SKM-1 (cell line): ENCODE results near the gene TPM3.
"Not testable (repeated sequence)": the region's sequence is repeated elsewhere in the genome, so short reads cannot be mapped to it uniquely, and the experiment has no call there.

Source experiments
- DNase-seq: peaks from one replicate; lab custom pipeline; 2025; ENCODE audit not compliant: unreplicated experiment; lab: John Stamatoyannopoulos, UW

Gene TPM3

DNA sequence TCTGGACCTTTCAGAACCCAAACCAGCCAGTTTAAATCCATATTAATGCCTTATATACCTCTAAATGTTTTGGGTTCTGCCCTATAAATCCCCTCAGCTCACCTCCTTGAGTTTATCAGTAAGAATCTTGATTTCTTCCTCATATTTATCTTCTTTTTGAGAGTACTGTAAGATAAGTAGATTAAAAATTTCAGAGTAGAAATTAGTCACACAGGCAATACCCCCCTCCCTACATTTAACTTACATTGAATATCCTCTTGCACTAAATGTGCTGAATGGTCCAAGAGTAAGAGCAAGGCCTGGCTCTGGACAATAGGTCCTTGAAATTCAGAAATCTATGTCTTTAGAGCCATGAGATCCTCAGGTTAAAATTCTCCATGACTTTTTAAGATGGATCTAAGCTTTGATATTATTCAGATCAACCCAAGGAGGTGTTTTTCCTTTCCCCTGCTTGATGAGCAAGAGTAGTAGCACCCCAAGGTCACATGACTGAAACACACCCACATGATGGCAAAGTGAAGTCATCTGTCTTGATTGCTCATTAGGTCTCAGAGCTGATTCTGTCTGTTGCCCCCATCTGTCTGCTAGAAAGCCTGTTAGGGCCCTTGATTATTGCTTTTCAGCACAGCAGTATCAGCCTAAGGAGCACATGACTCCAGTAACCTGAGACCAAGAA lies 21.2 kb downstream of the TPM3 start:
- DNase-seq: no peak

DNA sequence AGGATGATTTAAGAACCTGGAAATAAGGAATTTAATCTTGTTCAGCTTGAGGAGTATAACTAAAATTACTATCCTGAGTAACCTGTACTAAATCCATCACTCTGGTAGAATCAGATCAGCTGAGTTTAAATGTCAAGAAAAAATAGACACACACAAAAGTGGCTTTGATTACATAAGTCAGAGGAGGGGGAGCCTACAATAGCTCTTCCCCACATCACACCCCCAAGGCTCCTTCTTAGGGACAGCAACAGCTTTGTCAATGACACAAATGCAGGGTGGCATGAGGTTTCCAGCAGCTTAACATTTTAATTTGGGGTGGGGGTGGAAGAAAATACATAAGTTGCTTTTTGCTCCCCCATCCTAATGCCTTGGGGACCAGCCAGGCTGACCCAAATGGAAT lies 24.4 kb downstream of the TPM3 start:
- DNase-seq: no peak

DNA sequence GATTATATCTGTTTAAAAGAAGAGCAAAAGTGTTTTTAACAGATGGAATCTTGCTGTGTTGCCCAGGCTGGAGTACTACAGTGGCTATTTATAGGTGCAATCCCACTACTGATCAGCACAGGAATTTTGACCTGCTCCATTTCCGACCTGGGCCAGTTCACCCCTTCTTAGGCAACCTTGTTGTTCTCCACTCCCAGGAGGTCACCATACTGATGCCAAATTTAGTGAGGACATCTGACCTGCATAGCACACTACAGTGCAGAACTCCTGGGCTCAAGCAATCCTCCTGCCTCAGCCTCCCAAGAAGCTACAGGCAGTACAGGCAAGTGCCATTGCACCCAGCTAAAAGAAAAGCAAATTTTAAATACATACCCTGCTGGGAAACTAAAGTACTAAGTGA lies 25.7 kb downstream of the TPM3 start:
- no peak for DNase-seq

DNA sequence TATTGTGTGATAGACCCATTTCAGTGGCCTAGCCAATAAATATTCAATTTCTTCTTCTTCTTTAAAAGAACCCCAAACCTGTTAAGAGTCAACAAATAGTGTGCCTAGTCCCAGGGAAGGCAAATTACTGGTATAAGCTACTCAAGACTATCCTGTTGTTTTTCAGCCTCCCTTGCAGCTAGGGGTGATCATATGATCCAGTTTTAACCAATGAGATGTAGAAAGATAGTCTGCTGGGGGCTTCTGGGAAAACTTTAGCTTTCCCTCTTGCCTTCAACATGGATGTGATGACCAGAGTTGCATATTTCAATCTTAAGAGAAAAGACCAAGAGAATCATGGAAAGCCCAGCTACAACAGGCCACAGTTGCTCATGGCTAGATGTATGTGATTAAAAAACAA lies 32.3 kb downstream of the TPM3 start:
- DNase-seq: no peak

DNA sequence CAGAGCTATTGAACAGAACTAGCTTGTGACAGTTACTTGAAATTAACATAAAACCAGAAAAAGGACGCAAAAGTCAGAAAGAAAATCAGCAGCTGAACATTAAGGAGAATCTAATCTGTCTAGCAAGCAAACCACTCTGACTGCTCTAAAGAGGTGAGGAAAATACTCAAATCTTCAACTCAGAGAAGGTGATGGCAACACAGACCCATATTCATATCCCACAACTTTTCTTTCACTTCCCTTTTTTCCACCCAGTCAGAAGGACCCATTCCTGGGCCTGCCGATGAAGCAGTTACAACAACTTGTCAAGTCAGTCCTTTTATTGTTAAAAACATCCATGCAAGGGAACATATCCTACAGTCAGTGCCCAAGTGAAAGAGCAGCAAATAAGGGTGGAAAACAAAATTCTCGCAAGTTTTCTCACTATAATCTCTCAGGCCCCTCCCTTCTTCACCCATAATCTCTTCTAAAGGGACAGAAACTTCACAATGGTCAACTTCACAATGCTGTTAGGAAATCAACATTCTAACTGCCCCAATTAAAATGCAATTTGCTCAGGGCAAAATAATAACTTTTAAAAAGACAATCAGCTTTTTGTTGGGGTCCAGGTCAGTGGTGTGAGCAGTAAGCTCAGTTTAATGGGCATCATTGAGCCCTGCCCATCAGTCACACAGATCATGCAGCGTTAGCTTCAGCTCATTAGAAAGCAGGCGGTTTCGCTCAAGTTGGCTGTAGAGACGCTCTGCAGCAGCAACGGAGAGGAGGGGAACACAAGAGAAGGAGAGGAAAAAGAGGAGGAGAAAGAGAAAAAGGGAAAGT lies 33.4 kb downstream of the TPM3 start:
- DNase-seq: peak; percentile 85

DNA sequence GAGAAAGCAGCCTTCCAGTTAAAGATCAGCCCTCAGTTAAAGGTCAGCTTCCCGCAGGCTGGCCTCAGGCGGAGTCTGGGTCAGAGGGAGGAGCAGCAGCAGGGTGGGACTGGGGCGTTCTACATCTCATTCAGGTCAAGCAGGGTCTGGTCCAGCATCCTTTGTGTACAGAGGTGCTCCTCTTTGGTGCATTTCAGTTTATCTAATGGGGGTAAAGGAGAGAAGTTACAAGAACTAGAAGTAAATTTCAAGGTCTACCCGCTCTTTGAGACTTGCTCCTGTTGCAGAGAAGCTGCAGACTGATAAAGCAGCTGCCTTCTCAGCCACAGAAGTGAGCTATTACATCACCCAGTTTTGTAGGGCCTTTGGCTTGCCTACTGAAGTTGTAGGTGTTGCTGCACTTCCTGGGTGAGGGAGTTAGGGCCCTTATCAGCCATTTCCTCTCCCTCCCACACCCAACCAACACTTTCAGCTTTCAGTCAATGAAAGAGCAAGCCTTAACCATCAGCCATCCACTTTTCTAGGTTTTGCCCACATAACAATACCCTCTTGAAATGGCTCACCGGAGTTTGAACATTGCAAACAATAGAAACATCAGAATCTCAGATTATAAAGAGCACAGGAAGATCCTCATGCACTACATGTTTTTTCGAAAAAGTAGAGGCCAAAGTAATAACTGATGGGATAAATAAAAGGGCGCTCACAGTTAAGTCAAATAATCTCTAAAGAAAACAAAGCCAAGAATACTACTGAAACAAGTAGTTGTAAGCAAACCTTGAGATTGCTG lies 34.2 kb downstream of the TPM3 start:
- DNase-seq: peak; percentile 98

DNA sequence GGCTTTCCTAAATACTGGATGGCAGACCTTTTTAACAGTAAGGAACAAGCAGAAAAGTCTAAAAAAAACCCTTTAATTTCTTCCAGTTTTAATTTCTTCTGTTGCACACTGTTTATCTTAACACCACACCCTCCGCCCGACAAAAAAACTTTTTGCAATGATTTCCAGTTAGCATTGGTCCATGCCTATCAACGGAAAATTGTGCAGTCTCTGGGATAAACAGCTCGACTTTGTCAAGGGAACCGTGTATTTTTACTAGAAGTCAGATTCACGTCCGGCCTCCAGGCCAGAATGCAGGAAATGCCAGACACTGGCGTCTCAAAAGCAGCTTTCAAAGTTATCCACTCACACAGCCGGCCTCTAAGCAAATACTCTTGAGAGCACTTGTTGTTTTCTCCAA lies 36.6 kb downstream of the TPM3 start:
- no peak for DNase-seq

DNA sequence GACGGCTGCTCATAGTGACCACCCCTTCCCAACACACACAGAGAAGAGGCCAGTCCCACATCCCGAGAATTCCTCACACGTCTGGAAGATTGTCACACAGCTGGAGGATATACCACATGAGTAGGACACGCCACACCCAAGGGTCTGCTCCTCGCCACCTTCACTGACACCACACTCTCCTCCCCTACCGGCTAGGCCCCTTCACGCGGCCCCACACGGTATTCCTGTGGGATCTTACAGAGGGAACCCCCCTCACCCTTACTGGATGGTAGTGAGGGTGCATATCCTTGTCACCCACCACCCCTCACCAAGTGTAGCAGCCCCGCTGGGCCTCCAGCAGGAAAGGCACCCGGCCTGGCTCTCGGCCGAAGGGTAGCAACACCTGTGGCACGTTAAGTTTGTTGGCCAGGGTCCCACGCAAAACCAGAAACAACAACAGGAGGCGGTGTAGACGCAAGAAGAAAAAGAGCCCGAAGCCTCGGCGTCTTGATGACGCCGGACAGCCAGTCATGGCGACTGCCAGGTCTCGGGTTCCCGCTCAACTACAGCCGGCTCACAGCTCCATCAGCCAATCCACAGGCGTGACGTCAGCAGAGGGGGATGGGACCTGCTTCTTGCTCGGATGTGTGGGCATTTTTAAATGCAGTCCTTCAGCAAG lies 37.2 kb downstream of the TPM3 start, which contains the start of gene NUP210L:
TSS of gene NUP210L (minus strand) at position 540 of the 658 bp plus-strand sequence.
- no peak for DNase-seq

DNA sequence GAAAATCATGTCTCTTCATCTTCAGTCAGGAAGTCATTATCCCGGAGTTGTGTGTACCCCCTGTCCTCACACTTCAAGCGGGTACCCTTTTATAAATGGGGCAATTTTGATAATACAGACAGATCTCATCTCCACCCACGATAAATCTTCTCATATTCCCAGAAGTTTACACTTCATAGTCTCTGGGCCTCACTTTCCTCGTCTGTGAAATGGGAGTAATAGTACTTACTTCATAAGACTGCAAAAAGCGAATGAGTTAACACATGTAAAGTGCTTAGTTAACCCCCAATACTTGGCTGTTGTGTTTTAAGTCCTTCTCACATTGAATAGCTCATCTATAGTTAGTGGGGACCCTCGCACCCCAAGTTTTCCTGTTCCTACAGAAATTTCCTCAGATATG lies 37.8 kb downstream of the TPM3 start:
- no peak for DNase-seq

DNA sequence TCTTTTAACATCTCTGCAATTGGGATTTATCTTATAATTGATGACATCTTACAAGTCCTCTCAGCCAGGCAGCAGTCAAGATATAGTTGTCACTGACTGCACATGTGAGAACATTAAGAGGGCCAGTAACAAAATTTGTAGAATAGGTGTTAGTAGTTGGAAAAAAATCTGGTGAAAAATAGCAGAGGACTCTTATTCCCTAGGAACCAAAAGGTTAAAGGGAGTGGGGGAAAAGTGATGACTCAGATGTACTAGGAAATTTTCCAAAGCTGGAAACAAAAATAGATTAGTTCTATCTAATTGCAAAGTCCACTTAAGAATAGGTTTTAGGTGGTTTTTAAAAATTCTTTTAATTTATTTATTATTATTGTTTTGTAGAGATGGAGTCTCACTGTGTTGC lies 40.6 kb downstream of the TPM3 start:
- DNase-seq: no peak

DNA sequence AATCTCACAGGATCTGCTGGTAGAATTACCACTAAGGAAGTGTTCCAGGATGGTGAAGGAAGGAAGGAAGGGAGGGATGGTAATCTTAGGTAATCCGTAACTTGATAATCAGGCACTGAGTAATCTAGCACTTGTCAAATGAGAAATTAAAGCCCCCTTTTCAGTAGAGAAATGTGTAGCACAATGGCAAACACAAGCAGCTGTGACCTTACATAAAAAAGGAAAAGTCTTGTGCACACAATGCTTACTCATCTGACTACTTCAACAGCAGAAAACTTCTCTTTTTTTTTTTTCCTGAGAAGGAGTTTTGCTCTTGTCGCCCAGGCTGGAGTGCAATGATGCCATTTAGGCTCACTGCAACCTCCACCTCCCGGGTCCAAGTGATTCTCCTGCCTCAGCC lies 43.1 kb downstream of the TPM3 start:
- DNase-seq: peak; percentile 46

DNA sequence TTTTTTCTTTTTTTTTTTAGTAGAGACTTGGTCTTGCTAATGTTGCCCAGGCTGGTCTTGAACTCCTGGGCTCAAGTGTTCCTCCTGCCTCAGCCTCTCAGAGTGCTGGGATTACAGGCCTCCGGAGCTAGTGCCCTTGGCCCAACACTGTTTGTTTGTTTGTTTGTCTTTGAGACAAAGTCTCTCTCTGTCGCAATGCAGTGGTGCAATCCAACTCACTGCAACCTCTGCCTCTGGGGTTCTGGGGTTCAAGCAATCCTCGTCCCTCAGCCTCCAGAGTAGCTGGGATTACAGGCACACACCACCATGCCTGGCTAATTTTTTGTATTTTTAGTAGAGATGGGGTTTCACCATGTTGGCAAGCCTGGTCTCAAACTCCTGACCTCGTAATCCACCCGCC lies 44.4 kb downstream of the TPM3 start:
- DNase-seq: not testable (repeated sequence)

DNA sequence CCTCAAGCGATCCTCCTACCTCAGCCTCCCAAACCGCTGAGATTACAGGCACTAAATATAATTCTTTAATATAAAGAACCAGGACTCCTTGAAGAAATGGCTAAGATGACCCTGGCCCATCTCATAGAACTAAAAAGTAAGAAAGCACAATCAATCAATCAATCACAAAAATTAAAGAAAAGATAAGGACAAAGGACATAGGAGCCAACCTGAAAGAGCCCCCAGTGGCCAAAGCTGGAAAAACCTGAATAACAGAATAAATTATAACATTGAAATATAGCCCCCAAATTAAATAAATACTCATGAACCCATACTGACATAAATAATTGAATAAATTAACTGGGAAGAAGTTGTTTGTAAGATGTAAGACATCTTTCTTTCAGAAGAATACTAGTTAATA lies 45.9 kb downstream of the TPM3 start:
- DNase-seq: no peak

DNA sequence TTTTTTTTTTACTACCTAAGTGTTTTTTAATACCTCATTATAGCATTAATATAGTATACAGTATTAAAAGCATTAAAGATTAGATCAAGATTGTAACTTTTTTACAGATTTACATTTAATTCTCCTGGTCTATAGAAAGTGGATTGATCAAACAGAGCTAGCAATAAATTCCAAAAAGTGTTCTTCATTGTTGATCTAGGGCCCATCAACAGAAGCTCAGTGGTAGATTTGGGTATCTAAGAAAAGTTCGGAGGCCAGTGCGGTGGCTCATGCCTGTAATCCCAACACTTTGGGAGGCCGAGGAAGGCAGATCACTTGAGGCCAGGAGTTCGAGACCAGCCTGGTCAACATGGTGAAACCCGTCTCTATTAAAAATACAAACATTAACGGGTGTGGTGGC lies 49.5 kb downstream of the TPM3 start:
- DNase-seq: no peak

DNA sequence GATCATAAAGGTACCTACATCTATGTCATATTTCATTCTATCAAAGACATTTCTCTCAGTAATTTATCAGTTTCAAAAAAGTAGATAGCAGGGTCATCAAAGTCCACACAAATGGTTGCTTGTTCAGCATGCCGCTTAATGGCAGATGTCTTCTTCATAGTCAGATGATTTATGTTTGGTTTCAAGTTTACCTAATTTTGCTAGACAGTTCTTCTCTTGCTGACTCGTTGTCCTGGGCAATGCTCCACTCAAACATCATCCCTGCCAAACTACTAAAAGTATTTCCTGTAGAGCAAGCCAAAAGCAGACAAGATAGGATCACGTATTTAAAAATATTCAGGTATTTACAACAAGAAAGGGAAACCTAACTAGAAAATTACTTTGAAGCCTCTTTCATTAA lies 50.7 kb downstream of the TPM3 start:
- DNase-seq: no peak

DNA sequence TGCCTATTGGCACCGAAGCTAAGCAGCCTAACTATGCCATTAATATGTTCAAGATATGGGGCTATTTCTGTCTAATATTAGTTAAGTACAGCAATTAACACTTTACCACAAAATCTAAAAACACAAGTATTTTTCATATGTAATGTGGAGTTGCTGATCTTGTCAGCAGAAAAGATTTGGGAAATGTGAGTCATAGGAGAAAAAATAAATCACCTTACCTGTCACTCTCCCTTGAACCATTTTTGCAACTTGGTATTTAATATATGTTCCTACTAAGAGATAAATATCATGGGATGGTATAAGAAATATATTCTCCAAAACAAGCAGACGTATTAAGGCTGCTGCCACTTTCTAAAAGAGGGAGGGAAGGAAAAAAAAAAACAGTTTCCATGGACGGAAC lies 54.0 kb downstream of the TPM3 start:
- DNase-seq: no peak

DNA sequence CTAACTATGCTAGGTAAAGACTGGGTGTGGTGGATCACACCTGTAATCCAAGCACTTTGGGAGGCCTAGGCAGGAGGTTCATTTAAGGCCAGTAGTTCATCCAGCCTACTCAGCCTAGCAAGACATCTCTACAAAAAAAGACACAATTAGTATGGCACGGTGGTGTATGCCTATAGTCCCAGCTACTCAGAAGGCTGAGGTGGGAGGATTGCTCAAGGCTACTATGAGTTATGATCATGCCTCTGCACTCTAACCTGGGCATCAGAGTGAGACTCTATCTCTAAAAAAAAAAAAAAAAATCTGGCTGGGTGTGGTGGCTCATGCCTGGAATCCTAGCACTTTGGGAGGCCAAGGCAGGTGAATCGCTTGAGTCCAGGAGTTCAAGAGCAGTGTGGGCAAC lies 58.6 kb downstream of the TPM3 start:
- DNase-seq: no peak

DNA sequence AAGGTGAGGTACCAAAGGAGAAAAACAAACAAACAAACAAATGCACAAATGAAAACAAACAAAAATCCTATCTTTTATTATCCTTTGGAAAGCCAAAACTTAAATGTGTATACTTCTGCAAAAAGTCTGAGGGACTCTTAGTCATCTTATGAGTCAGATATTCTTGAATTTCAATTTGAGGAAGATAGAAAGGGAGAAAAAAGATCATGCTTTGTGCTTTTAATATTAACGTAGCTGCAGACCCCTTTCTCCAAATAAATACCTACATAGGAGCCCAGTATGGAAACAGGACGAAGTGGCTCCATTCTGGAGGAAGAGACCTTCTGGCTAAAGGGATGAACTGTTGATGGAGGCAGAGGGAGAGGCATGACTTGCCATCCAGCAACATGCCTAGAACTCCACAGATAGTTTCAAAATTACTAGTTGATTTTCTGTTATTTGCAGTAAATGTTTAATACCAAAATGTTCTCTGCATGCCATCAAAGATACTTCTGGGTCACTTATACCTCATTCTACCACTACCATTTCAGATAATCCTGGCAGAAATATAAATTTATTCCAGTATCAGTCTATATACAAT lies 62.4 kb downstream of the TPM3 start:
- peak; percentile 32 for DNase-seq

DNA sequence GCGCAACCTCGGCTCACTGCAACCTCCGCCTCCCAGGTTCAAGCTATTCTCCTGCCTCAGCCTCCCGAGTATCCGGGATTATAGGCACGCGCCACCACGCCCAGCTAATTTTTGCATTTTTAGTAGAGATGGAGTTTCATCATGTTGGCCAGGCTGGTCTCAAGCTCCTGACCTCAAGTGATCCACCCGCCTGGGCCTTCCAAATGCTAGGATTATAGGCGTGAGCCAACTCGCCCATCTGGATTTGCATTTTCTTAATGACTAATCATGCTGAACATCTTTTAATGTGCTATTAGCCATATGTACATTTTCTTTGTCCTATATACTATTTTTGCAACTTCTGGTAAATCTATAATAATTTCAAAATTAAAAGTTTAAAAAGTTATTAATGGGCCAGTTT lies 68.7 kb downstream of the TPM3 start:
- DNase-seq: not testable (repeated sequence)

DNA sequence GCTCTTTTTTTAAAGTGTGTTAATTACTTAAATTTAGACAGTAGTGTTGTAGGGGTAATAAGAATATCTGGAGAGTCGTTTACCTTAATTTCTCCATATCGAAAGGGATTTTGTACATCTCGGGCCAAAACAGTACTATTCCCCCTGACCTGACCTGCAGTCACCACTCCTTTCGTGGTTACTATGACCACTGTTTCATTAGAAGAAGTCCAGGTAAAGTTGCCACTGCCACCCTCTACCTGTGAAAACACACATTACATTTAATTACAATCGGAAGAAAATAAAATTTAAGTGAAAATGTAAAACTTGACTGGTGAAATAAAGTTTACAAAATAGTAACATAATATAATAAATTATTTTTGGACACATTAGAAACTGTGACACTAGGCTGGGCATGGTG lies 74.3 kb downstream of the TPM3 start:
- no peak for DNase-seq

DNA sequence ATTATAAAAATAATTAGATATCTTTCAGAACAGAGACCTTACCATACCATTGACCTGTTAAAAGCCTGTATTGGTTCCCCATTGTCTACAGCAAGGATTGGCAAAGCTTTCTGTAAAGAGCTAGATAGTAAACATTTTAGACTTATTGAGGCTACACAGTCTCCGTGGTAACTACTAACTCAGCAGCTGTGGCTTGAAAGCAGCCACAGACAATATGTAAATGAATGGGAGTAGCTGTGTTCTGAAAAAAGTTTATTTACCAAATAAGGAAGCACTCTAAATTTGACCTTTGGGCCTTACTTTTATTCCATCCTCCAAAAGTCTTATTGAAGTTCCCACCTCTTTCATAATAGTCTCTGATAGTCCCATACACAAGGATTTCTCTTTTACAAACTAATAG lies 76.7 kb downstream of the TPM3 start:
- DNase-seq: no peak
